Fibroblast of skin of scalp (primary cell): ENCODE results near the gene C3orf85.

Experiments used
- DNase-seq: peaks from one replicate; pipeline ENCODE4 v3.0.0-alpha.2; 2013

Gene C3orf85

DNA sequence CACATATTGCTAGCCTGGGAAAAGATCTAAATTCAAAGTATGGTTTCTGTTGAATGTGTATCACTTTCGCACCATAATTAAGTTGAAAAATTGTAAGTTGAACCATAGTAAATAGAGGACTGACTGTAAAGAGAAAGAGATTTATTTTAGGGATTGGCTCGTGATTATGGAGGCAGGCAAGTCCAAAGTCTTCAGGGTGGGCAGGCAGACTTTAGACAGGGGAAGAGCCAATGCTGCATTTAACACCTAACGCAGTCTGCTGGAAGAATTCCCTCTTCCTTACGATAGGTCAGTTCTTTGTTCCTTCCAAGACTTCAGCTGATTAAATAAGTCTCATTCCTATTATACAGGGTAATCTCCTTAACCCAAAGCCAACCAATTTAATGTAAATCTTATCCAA is 15.8 kb downstream of the C3orf85 start:
- DNase-seq = no peak

DNA sequence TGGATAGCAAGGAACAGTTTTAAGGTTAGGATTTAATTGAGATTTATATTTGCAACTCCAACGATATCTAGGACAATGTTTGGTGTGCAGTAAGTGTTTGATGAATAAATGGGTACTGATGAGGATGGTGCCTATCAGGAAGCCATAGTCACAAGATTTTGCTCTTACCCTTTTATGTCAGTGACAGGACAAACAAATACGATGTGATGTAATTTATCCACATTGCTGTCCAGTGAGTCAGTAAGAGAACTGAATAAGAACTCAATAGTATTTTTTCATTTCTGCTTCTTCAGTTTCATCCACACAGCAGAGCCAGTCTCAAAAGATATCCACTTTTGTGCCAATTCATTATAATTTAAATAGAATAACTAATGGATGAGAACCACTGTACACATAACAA is 18.5 kb downstream of the C3orf85 start:
- DNase-seq = no peak

DNA sequence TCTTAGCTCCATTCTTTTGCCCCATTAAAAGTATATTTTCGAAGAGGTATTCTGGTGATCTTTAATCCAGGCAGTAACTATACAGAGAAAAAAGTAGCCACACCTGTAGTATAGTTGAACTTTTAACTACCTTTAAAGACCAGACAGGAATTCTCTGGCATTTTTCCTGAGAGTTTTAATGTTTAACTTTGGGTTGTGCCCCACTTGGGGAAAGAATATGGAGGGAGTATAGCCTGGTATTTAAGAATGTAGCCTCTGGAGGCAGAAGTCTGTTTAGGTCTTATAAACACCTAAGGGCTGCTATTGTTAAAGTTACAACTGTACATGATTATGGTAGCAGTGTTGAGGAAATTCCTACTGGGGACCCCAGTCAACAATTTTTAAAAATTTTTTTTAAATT is 19.3 kb downstream of the C3orf85 start:
- DNase-seq = no peak

DNA sequence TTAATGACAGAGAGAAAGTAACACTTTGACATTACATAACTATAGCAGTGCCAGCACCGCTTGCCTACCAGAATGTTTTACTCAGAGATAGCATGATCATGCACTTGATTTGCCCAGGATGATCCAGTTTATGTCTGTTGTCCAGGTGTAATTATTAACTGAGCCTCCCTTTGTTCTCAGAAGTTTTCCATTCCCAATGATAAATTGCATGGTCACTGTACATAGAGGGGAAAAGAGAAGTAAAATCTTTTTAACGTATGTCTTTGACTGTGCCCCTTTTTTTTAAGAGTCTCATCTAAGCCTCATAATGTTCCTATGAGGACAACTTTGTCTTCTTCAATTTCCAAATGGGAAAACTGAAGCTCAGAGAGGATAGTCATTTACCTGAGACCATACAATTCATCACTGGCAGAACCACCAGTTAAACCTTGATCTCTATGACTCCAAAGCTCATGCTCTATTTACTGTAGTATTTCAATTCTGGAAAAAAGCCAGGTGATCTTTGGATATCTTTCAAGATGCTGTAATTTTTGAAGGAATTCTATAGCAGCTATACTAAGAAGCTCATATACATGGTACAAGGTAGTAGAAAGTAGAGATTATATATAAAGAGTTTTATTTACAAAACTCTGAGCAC is 25.1 kb downstream of the C3orf85 start:
- DNase-seq = no peak

DNA sequence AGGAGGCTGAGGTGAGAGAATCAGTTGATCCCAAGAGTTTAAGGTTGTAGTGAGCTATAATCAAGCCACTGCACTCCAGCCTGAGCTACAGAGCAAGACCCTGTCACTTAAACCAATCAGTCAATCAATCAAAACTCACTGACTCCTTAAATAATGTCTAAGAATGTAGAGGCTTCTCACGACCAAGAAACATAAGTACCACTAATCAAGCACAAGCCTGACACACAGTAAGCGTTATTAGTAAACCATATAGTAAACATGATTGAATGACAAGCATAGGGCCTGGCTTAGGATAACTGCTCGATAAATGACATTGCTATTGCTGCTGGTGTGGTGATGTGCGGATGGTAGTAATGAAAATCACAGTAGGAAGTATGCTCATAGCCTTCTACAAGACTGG is 29.4 kb downstream of the C3orf85 start:
- no peak for DNase-seq

DNA sequence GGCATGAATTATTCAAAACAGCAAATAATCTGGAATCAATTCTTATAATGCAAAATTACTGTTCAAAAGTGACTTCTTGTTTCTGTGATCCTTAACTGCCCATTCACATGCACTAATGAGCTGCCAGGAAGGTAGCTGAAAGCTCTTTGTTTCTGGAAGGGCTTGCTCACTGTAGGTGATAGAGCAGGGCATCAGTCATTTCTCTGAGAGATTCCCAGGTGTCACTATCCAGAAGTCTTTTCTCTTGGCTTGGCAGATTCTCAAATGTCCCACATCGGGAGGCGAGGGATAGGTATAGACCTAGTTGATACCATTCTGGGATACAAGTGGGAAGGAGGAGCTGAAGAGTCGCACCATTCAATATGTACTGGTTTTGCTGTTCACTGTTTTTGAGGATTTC is 35.0 kb downstream of the C3orf85 start:
- no peak for DNase-seq

DNA sequence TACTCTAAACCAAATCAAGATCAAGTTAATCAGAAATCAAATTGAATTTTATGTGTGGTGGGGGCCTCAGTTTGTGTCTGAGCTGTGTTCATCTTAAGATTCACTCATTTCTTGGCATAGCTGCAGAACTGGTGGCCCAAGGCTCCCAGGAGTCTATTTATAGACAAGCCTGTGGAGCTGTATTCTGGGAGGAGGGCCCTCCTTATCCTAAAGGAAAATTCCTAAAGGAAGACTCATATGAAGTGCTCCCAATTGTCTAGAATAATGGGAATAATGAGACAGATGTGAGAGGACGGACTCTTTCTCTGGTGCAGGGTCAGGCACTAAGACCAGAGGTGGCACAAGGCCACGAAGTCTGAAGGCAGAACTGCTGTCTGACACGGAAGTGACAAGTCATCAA is 38.9 kb downstream of the C3orf85 start:
- DNase-seq = peak; percentile 18

DNA sequence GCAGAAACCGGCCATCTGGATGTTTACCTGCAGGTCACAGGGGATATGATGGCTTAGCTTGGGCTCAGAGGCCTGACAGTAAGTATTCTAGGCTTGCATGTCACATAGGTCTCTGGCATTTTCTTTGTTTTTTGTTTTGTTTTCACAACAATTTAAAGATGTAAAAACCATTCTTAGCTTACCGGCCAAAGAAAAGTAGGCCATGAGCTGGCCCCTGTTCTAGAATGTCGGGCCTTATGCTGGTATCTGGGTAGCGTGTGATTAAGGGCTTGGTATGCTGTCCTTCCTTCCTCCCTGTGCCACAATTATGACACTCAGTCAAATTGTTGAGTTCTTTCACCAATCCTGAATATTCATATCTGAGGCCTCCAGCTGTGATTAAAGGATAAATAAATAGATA is 40.2 kb downstream of the C3orf85 start:
- DNase-seq = no peak

DNA sequence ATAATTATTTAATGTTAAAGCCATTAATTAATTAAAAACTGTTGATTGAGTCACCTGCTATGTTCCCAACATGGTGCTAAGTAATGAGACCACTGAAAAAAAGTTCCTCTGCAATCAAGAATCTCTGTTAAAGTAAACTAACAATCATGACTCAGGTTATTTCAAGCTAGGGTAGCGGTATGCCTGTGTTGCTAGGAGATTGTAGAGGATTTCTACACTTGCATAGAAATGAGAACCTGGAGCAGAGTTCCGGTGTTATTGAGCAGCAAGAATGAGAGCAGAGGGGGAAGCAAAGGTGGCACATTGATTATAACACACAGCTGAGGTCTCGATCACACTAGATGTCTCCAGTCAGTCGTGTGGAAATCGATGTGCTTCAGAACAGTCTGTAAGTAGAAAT is 41.4 kb downstream of the C3orf85 start:
- no peak for DNase-seq

DNA sequence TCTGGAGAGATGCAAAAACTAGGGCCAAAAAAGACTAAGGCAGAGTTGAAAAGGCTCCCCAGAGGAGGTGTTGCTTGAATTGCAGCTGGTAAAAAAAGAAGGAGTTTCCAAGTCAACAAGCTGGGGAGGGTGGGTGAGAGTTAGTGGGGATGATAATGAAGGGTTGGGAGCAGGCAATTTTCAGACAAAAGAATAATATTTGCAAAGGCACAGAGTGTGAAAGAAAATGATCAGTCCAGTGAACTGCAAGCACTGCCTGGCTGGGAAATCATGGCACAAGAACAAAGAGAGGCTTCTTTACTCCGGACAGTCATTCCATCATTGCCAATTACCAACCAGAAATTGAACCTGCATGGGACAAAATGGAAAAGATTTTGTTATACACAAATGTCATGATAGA is 42.2 kb downstream of the C3orf85 start:
- DNase-seq = no peak

DNA sequence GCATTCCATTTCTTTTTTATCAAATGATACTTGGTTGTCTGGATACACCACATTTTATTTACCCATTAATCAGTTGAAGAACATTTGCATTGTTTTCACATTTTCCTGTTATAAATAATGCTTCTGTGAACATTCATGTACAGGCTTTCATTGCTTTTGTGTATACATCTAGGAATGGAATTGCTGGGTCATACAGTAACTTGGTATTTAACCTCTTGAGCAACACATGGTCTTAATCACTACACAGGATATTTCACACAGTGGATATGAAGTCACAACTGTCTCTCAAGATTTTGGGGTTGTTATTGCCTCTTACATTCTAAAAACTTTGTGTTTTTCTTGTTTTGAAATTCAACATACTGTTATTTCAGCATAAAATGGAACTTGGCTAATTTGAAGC is 48.2 kb downstream of the C3orf85 start:
- DNase-seq = no peak

DNA sequence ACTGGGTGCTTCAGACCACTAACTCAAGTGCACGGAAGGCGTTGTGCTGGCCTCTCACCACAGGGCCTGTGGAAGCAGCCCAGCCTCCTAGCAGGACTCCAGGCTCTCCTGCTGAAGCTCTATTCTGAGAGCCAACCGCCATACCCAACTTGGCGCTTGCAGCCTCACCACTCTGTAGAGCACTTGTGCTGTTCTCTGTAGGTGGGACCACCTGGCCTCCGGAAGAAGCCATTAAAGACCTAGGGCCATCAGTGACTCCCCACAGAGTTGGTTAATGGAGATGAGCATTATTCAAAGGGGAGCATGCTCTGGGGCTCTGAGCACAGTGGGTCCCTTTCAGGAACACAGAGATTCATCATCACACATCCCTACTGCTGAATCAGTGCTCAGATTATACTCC is 50.9 kb downstream of the C3orf85 start:
- no peak for DNase-seq

DNA sequence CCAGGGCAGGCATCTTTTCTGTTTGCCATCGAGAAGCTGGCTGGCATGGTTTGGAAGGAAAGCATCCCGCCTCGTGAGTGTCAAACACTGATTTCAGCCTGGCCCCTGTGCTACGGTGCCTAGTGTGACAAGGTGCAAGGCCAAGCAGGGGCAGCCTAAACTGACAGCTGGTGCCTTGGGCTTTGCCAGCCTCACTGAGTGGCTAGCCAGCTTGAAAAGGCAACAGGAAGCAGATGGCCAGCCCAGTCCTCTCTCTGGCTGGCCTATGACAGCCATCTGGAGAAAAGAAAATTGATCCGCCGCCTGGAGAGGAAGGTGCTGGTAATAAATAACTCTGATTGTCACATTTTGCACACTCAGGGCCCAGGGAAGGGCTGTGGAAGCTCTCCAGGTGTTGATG is 52.2 kb downstream of the C3orf85 start:
- DNase-seq = no peak

DNA sequence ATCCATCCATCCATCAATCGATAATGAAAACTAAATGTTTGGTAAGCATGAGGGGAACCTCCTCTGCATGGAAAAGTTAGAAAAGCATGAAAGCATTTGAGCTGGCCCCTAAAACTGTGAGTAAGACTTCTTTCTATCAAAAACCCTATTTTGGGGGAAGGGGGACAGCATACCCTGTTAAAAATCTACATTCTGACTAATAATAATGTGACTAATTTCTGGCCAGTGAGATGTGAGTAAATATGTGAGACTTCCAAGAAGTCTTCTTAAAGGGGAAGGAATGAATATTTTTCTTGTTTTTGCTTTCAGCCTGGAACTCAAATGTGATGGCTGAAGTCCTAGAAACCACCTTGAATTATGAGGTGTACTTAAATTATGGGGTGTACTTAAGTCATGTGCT is 54.9 kb downstream of the C3orf85 start:
- DNase-seq = no peak

DNA sequence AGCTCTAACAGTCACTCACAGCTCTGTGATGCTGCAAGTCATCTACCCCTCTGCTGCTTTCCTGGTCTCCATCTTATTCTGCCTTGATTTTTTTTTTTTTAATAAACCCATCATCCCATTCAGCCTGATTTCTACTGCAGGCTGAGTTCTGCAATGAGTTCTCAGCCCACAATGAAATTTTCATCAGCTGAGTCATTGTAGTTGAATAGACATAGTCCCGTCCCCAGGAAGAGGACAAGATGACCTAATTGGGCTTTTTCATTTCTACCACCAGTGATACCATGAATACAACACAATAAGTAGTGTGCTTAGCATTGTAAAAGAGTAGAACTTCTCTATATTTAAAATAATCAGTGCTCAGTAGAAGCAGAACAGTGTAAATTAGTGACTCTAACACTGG is 59.3 kb downstream of the C3orf85 start:
- peak; percentile 37 for DNase-seq
